H9 (cell line): ENCODE data around the gene TARM1. TPM values are rescaled to one million over a fixed set of nuclear protein-coding genes. Genes with fewer than 3 reads are reported as not detected.

Experiments
- DNase-seq: peaks from one replicate; pipeline ENCODE4 v3.0.0-alpha.2; 2017
- H2AFZ ChIP-seq: one replicate; pipeline ENCODE4 v1.6.1; 2013; ENCODE audit warnings: mild to moderate bottlenecking, low read length, control low read depth, moderate library complexity
- H2AK5ac ChIP-seq: 2 replicates; pipeline ENCODE4 v1.6.1; 2013; ENCODE audit warnings: low read length, control low read depth, mixed read lengths; ENCODE audit not compliant: insufficient read length
- H2BK120ac ChIP-seq: one replicate; pipeline ENCODE4 v1.6.1; 2013; ENCODE audit warnings: low read depth, mild to moderate bottlenecking, low read length, control low read depth, inconsistent platforms; ENCODE audit not compliant: poor library complexity, severe bottlenecking
- H2BK12ac ChIP-seq: 2 replicates; pipeline ENCODE4 v1.6.1; 2013; ENCODE audit warnings: low read length, control low read depth, mixed read lengths, low read depth; ENCODE audit not compliant: insufficient read length
- H2BK15ac ChIP-seq: 2 replicates; pipeline ENCODE4 v1.6.1; 2013; ENCODE audit warnings: low read depth, low read length, control low read depth
- H2BK20ac ChIP-seq: one replicate; pipeline ENCODE4 v1.6.1; 2013; ENCODE audit warnings: low read depth, mild to moderate bottlenecking, low read length, control low read depth, inconsistent platforms; ENCODE audit not compliant: poor library complexity, severe bottlenecking
- H2BK5ac ChIP-seq: 2 replicates; pipeline ENCODE4 v1.6.1; 2013; ENCODE audit warnings: low read length, control low read depth, mixed read lengths; ENCODE audit not compliant: insufficient read length
- H3K14ac ChIP-seq: 2 replicates; pipeline ENCODE4 v1.6.1; 2013; ENCODE audit warnings: low read length, control low read depth; ENCODE audit not compliant: insufficient read depth
- H3K18ac ChIP-seq: 2 replicates; pipeline ENCODE4 v1.6.1; 2013; ENCODE audit warnings: low read depth, mild to moderate bottlenecking, mixed read lengths, low read length, control low read depth; ENCODE audit not compliant: insufficient read length
- H3K23ac ChIP-seq: 2 replicates; pipeline ENCODE4 v1.6.1; 2013; ENCODE audit warnings: low read length, control low read depth, mixed read lengths, low read depth; ENCODE audit not compliant: insufficient read length
- H3K23me2 ChIP-seq: 2 replicates; pipeline ENCODE4 v1.6.1; 2013; ENCODE audit warnings: low read depth, mild to moderate bottlenecking, mixed read lengths, low read length, control low read depth; ENCODE audit not compliant: insufficient read length, poor library complexity, severe bottlenecking
- H3K27ac ChIP-seq: 2 replicates; pipeline ENCODE4 v1.5.1; 2013; ENCODE audit warnings: low read length, control low read depth, mixed read lengths, low read depth; ENCODE audit not compliant: insufficient read length
- H3K27me3 ChIP-seq: 2 replicates; pipeline ENCODE4 v1.6.1; 2013; ENCODE audit warnings: low read length, control low read depth, inconsistent platforms; ENCODE audit not compliant: insufficient read depth
- H3K4ac ChIP-seq: 2 replicates; pipeline ENCODE4 v1.6.1; 2013; ENCODE audit warnings: low read depth, mild to moderate bottlenecking, control low read depth, inconsistent platforms, low read length, moderate library complexity
- H3K4me1 ChIP-seq: 2 replicates; pipeline ENCODE4 v1.6.1; 2013; ENCODE audit warnings: low read length, control low read depth, inconsistent platforms; ENCODE audit not compliant: insufficient read depth
- H3K4me2 ChIP-seq: 2 replicates; pipeline ENCODE4 v1.6.1; 2013; ENCODE audit warnings: low read length, control low read depth, mixed read lengths; ENCODE audit not compliant: insufficient read length, insufficient read depth
- H3K56ac ChIP-seq: 2 replicates; pipeline ENCODE4 v1.6.1; 2013; ENCODE audit warnings: low read depth, mild to moderate bottlenecking, mixed read lengths, low read length, control low read depth; ENCODE audit not compliant: insufficient read length
- H3K79me1 ChIP-seq: 2 replicates; pipeline ENCODE4 v1.6.1; 2013; ENCODE audit warnings: low read depth, mild to moderate bottlenecking, moderate library complexity, low read length, control low read depth, inconsistent platforms; ENCODE audit not compliant: insufficient read depth, poor library complexity, severe bottlenecking
- H3K79me2 ChIP-seq: 2 replicates; pipeline ENCODE4 v1.6.1; 2013; ENCODE audit warnings: low read length, control low read depth, inconsistent platforms; ENCODE audit not compliant: insufficient read depth
- H3K9ac ChIP-seq: 2 replicates; pipeline ENCODE4 v1.6.1; 2013; ENCODE audit warnings: low read length, control low read depth, mixed read lengths; ENCODE audit not compliant: insufficient read length; ENCODE audit errors: extremely low read depth
- H3K9me3 ChIP-seq: one replicate; pipeline ENCODE4 v1.6.1; 2013; ENCODE audit warnings: low read depth, low read length, inconsistent platforms; ENCODE audit not compliant: control insufficient read depth
- H3T11ph ChIP-seq: one replicate; pipeline ENCODE4 v1.6.1; 2013; ENCODE audit warnings: mild to moderate bottlenecking, low read length, control low read depth, inconsistent platforms
- H4K20me1 ChIP-seq: one replicate; pipeline ENCODE4 v1.6.1; 2013; ENCODE audit not compliant: control insufficient read depth, insufficient read length, insufficient read depth
- H4K5ac ChIP-seq: 2 replicates; pipeline ENCODE4 v1.6.1; 2013; ENCODE audit warnings: low read depth, mild to moderate bottlenecking, mixed read lengths, low read length, control low read depth; ENCODE audit not compliant: insufficient read length
- H4K8ac ChIP-seq: replicated peaks from 2 replicates; pipeline ENCODE4 v1.6.1; 2013; ENCODE audit warnings: low read length, control low read depth, mixed read lengths, low read depth; ENCODE audit not compliant: insufficient read length
- H4K91ac ChIP-seq: 2 replicates; pipeline ENCODE4 v1.6.1; 2013; ENCODE audit warnings: low read depth, mild to moderate bottlenecking, moderate library complexity, mixed read lengths, low read length, control low read depth; ENCODE audit not compliant: insufficient read length
- H3K27ac Mint-ChIP-seq, 3 experiments: 2 replicates in 2 of 3; 3 replicates in 1 of 3; pipeline ENCODE4 v1.8.0; 2020 to 2021; ENCODE audit warnings: mixed read lengths in 3 of 3, mild to moderate bottlenecking in 1 of 3, moderate library complexity in 1 of 3
- H3K27me3 Mint-ChIP-seq: 2 replicates; pipeline ENCODE4 v1.8.0; 2021; ENCODE audit warnings: low read depth, mild to moderate bottlenecking, moderate library complexity, mixed read lengths
- H3K36me3 Mint-ChIP-seq, 3 experiments: 2 replicates in 2 of 3; 3 replicates in 1 of 3; pipeline ENCODE4 v1.8.0; 2020 to 2021; ENCODE audit warnings: low read depth in 3 of 3, mixed read lengths in 3 of 3; ENCODE audit not compliant: insufficient read depth in 1 of 3
- H3K4me1 Mint-ChIP-seq, 2 experiments: 2 replicates each; pipeline ENCODE4 v1.8.0; 2020; ENCODE audit warnings: mixed read lengths in 2 of 2
- H3K4me3 Mint-ChIP-seq, 2 experiments: 2 replicates in 1 of 2; 3 replicates in 1 of 2; pipeline ENCODE4 v1.8.0; 2020 to 2021; ENCODE audit warnings: mild to moderate bottlenecking in 2 of 2, mixed read lengths in 2 of 2, moderate library complexity in 1 of 2
- H3K9me3 Mint-ChIP-seq, 2 experiments: 2 replicates in 1 of 2; 3 replicates in 1 of 2; pipeline ENCODE4 v1.8.0; 2020; ENCODE audit warnings: mild to moderate bottlenecking in 2 of 2, mixed read lengths in 2 of 2, moderate library complexity in 1 of 2
- WGBS: extraction: QIAGEN DNeasy Blood & Tissue Kit; methylation state at CpG from one replicate; pipeline ENCODE4 v1.1.7; 2013; ENCODE audit warnings: missing lambda C conversion rate, low lambda C conversion rate, mixed read lengths; ENCODE audit not compliant: insufficient read length; ENCODE audit errors: extremely low coverage; 5-methylcytosine and 5-hydroxymethylcytosine counted together
- total RNA-seq: library from RNA; stranded (reverse); gene quantifications from 2 replicates; pipeline ENCODE4 v1.2.1, GENCODE V29; 2021
- TF ChIP-seq, protein P1 (sequence below): fragments of 200-600 bp; sonication (generic); conservative IDR thresholded peaks from 3 replicates; pipeline ENCODE4 v1.8.0; 2021; ENCODE audit warnings: antibody characterized with exemption, mild to moderate bottlenecking

Gene TARM1
- total RNA-seq, 1 experiment from 2014 or later, result not detected

DNA sequence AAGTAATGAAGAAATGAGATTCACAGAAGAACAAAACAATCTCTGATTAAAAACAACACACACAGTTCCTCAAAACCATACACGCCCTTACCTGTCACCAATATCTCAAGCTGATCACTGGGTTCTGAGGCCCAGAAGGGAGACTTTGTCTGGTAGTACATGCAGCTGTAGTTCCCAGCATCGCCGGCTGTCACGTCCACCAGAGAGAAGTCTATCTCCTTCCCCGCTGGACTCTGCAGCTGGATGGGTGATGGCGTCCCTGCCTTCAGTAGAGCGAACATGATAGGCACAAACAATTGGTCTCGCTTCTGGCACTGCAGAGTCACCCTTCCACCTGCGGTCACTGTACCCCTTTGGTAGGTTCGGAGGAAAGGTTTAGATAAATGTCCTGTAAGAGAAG lies 7.3 kb downstream of the TARM1 start:
- Histone ChIP-seq H3K79me1 (no peaks in the 10 kb centered on the region), H3K14ac (no peak overlapping the region), H2BK120ac (no peak overlapping the region), H2AK5ac (no peak overlapping the region), H4K8ac (no peak overlapping the region), H2AFZ (no peak overlapping the region), H3K4ac (no peak overlapping the region), H3K9ac (no peak overlapping the region), H3K23ac (no peak overlapping the region), H3K23me2 (no peaks in the 10 kb centered on the region), H3K56ac (no peak overlapping the region), H4K5ac (no peak overlapping the region), H2BK20ac (no peak overlapping the region), H3K18ac (no peak overlapping the region), H2BK12ac (no peak overlapping the region), H3K4me2 (no peak overlapping the region), H3T11ph (no peak overlapping the region), H4K20me1 (no peaks in the 10 kb centered on the region), H3K79me2 (no peaks in the 10 kb centered on the region), H3K9me3 (no peaks in the 10 kb centered on the region), H2BK15ac (no peak overlapping the region), H3K27me3 (no peaks in the 10 kb centered on the region), H3K27ac (no peak overlapping the region), H4K91ac (no peak overlapping the region), H3K4me1 (no peaks in the 10 kb centered on the region), H2BK5ac (no peak overlapping the region)
- H3K9me3 Mint-ChIP-seq, result peaks cover 4 to 8% of the 10 kb centered on the region in 2 experiments; a peak in 4 of 5 replicates
- peaks cover 0 to 5% of the 10 kb centered on the region in 2 experiments; a peak in 1 of 4 replicates for H3K4me1 Mint-ChIP-seq
- H3K27ac Mint-ChIP-seq, result no peak overlapping the region; a peak in 1 of 7 replicates
- H3K36me3 Mint-ChIP-seq, result no peaks in the 10 kb centered on the region; a peak in 1 of 7 replicates
- DNase-seq, result no peak
- H3K27me3 Mint-ChIP-seq, result peaks cover 2% of the 10 kb centered on the region
- H3K4me3 Mint-ChIP-seq, result no peak overlapping the region
- WGBS, result no CpG with 5 or more reads among the region's 10 CpGs
- TF ChIP-seq, protein P1, sequence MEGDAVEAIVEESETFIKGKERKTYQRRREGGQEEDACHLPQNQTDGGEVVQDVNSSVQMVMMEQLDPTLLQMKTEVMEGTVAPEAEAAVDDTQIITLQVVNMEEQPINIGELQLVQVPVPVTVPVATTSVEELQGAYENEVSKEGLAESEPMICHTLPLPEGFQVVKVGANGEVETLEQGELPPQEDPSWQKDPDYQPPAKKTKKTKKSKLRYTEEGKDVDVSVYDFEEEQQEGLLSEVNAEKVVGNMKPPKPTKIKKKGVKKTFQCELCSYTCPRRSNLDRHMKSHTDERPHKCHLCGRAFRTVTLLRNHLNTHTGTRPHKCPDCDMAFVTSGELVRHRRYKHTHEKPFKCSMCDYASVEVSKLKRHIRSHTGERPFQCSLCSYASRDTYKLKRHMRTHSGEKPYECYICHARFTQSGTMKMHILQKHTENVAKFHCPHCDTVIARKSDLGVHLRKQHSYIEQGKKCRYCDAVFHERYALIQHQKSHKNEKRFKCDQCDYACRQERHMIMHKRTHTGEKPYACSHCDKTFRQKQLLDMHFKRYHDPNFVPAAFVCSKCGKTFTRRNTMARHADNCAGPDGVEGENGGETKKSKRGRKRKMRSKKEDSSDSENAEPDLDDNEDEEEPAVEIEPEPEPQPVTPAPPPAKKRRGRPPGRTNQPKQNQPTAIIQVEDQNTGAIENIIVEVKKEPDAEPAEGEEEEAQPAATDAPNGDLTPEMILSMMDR, result no peak
